Measurements from ENCODE around the gene HS1BP3.

Gene HS1BP3

GRCh38 chr2:20617081-20617575 is 33.8 kb downstream of the HS1BP3 start:
- no peak for DNase-seq (ENCODE audit: low read depth)

- DNase-seq (ENCODE audit: low read depth): no peak
Measured at GRCh38 chr2:20616341-20616871, 34.5 kb downstream of the HS1BP3 start.

- DNase-seq (ENCODE audit: low read depth): no peak
Measured at GRCh38 chr2:20615466-20616241, 35.2 kb downstream of the HS1BP3 start.

- DNase-seq (ENCODE audit: low read depth): no peak
Measured at GRCh38 chr2:20615068-20615465, 35.8 kb downstream of the HS1BP3 start.

GRCh38 chr2:20614201-20615067 is 36.5 kb downstream of the HS1BP3 start:
- no peak for DNase-seq (ENCODE audit: low read depth)

GRCh38 chr2:20612925-20613916 is 37.7 kb downstream of the HS1BP3 start:
- DNase-seq (ENCODE audit: low read depth): no peak

GRCh38 chr2:20611844-20612356 is 39.0 kb downstream of the HS1BP3 start:
- DNase-seq (ENCODE audit: low read depth): no peak

- DNase-seq (ENCODE audit: low read depth): no peak
Measured at GRCh38 chr2:20611077-20611843, 39.6 kb downstream of the HS1BP3 start.

GRCh38 chr2:20609995-20610357 is 40.9 kb downstream of the HS1BP3 start:
- DNase-seq (ENCODE audit: low read depth): no peak

- DNase-seq (ENCODE audit: low read depth): no peak
Measured at GRCh38 chr2:20609349-20609994, 41.4 kb downstream of the HS1BP3 start.

- no peak for DNase-seq (ENCODE audit: low read depth)
Measured at GRCh38 chr2:20608666-20609348, 42.1 kb downstream of the HS1BP3 start.

GRCh38 chr2:20607446-20607845 is 43.5 kb downstream of the HS1BP3 start:
- DNase-seq (ENCODE audit: low read depth): no peak

- DNase-seq (ENCODE audit: low read depth): no peak
Measured at GRCh38 chr2:20606198-20606597, 44.7 kb downstream of the HS1BP3 start.

- no peak for DNase-seq (ENCODE audit: low read depth)
Measured at GRCh38 chr2:20604951-20605381, 45.9 kb downstream of the HS1BP3 start.

GRCh38 chr2:20604401-20604911 is 46.4 kb downstream of the HS1BP3 start:
- no peak for DNase-seq (ENCODE audit: low read depth)

- no peak for DNase-seq (ENCODE audit: low read depth)
Measured at GRCh38 chr2:20603791-20604190, 47.1 kb downstream of the HS1BP3 start.

GRCh38 chr2:20602803-20603202 is 48.1 kb downstream of the HS1BP3 start:
- DNase-seq (ENCODE audit: low read depth): no peak

GRCh38 chr2:20600756-20601325 is 50.1 kb downstream of the HS1BP3 start:
- no peak for DNase-seq (ENCODE audit: low read depth)
